Loucy (cell line): Measurements from ENCODE around the gene NKPD1.

Experiments used
- H2AFZ ChIP-seq: fragments of 200-600 bp; sonication (generic); 2 replicates; pipeline ENCODE4 v1.6.0; 2016; ENCODE audit warnings: antibody characterized with exemption, mild to moderate bottlenecking, low read length, moderate library complexity
- H3F3A ChIP-seq: fragments of 200-600 bp; 2 replicates; pipeline ENCODE4 v1.6.0; 2016; ENCODE audit warnings: antibody characterized with exemption, low read depth, mild to moderate bottlenecking
- H3K27me3 ChIP-seq: fragments of 200-600 bp; sonication (generic); 2 replicates; pipeline ENCODE4 v1.6.1; 2014; ENCODE audit warnings: low read length, mild to moderate bottlenecking; ENCODE audit not compliant: insufficient read depth, poor library complexity, severe bottlenecking
- H3K36me3 ChIP-seq: fragments of 200-600 bp; sonication (generic); 2 replicates; pipeline ENCODE4 v1.6.1; 2016; ENCODE audit warnings: low read length; ENCODE audit not compliant: insufficient read depth
- H3K4me1 ChIP-seq: fragments of 200-600 bp; sonication (generic); 2 replicates; pipeline ENCODE4 v1.5.1; 2014; ENCODE audit warnings: low read length, mild to moderate bottlenecking; ENCODE audit not compliant: insufficient read depth, poor library complexity, severe bottlenecking
- H3K4me2 ChIP-seq: fragments of 200-600 bp; sonication (generic); 2 replicates; pipeline ENCODE4 v1.6.0; 2014; ENCODE audit warnings: antibody characterized with exemption, low read length, low read depth, mild to moderate bottlenecking; ENCODE audit not compliant: poor library complexity, severe bottlenecking
- H3K4me3 ChIP-seq: fragments of 200-600 bp; sonication (generic); 2 replicates; pipeline ENCODE4 v1.5.1; 2014; ENCODE audit warnings: low read length, mild to moderate bottlenecking, mixed read lengths; ENCODE audit not compliant: poor library complexity, severe bottlenecking
- H3K79me2 ChIP-seq: fragments of 200-600 bp; sonication (generic); 2 replicates; pipeline ENCODE4 v1.6.1; 2014; ENCODE audit warnings: low read length; ENCODE audit not compliant: insufficient read depth
- H3K9ac ChIP-seq: fragments of 200-600 bp; sonication (generic); 2 replicates; pipeline ENCODE4 v1.6.0; 2014; ENCODE audit warnings: mild to moderate bottlenecking, low read depth, low read length, moderate library complexity; ENCODE audit not compliant: poor library complexity, severe bottlenecking
- H3K9me2 ChIP-seq: fragments of 200-600 bp; sonication (generic); replicated peaks from 2 replicates; pipeline ENCODE4 v1.6.1; 2016; ENCODE audit warnings: low read depth, low read length, mixed read lengths
- H3K9me3 ChIP-seq: fragments of 200-600 bp; sonication (generic); 2 replicates; pipeline ENCODE4 v1.6.1; 2014; ENCODE audit warnings: mild to moderate bottlenecking, antibody characterized with exemption, low read length, low read depth; ENCODE audit not compliant: insufficient read depth
- H4K20me1 ChIP-seq: fragments of 200-600 bp; sonication (generic); 2 replicates; pipeline ENCODE4 v1.6.0; 2014; ENCODE audit warnings: antibody characterized with exemption, low read length, mild to moderate bottlenecking; ENCODE audit not compliant: insufficient read depth, poor library complexity, severe bottlenecking
- EZH2phosphoT487 ChIP-seq: fragments of 200-600 bp; IDR thresholded peaks from 2 replicates; pipeline ENCODE4 v1.6.1; 2018; ENCODE audit warnings: antibody characterized with exemption, mild to moderate bottlenecking, moderate library complexity, borderline replicate concordance
- TF ChIP-seq, protein P1 (sequence below): fragments of 200-600 bp; sonication (generic); conservative IDR thresholded peaks from 2 replicates; pipeline ENCODE4 v1.5.1; 2014; ENCODE audit warnings: mild to moderate bottlenecking, antibody characterized with exemption, low read length

NKPD1 gene

DNA sequence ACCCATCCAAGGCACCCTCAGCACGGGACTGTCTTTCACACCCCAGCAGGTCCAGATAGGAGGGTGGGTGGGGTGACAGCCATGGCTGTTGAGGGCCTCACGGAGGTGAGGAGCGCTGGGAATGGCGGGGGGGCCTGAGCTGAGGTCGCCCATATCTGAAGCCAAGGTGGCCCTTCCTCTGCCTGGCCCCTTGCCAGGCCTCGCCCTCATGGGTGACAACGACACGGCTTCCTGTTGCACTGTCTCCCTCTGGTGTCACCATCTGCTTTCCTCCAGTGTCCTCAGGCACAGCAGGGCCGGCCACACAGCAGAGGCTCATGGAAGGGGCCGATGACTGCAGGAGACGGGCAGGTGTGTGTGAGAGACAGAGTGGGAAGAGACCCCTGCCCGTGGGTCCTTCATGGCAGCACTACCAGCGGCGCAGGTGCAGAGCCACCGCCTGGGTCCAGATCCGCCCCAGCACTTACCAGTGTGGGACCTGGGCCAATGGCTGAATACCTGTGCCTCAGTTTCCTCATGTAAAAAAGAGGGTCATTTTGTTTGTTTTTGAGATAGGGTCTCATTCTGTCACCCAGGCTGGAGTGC lies 8.1 kb upstream of the NKPD1 start:
- Histone ChIP-seq H3K36me3 (no peaks in the 10 kb centered on the region), H2AFZ (no peak overlapping the region), H3K4me3 (no peak overlapping the region), H3K9ac (no peak overlapping the region), H3K9me2 (no peaks in the 10 kb centered on the region), H3K79me2 (no peaks in the 10 kb centered on the region), H4K20me1 (no peaks in the 10 kb centered on the region), H3F3A (no peaks in the 10 kb centered on the region), H3K4me1 (peaks cover 22% of the 10 kb centered on the region), H3K4me2 (no peak overlapping the region), H3K9me3 (no peaks in the 10 kb centered on the region), H3K27me3 (no peaks in the 10 kb centered on the region)
- TF ChIP-seq, protein P1, sequence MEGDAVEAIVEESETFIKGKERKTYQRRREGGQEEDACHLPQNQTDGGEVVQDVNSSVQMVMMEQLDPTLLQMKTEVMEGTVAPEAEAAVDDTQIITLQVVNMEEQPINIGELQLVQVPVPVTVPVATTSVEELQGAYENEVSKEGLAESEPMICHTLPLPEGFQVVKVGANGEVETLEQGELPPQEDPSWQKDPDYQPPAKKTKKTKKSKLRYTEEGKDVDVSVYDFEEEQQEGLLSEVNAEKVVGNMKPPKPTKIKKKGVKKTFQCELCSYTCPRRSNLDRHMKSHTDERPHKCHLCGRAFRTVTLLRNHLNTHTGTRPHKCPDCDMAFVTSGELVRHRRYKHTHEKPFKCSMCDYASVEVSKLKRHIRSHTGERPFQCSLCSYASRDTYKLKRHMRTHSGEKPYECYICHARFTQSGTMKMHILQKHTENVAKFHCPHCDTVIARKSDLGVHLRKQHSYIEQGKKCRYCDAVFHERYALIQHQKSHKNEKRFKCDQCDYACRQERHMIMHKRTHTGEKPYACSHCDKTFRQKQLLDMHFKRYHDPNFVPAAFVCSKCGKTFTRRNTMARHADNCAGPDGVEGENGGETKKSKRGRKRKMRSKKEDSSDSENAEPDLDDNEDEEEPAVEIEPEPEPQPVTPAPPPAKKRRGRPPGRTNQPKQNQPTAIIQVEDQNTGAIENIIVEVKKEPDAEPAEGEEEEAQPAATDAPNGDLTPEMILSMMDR, result no peak
- TF ChIP-seq EZH2phosphoT487, result no peak

DNA sequence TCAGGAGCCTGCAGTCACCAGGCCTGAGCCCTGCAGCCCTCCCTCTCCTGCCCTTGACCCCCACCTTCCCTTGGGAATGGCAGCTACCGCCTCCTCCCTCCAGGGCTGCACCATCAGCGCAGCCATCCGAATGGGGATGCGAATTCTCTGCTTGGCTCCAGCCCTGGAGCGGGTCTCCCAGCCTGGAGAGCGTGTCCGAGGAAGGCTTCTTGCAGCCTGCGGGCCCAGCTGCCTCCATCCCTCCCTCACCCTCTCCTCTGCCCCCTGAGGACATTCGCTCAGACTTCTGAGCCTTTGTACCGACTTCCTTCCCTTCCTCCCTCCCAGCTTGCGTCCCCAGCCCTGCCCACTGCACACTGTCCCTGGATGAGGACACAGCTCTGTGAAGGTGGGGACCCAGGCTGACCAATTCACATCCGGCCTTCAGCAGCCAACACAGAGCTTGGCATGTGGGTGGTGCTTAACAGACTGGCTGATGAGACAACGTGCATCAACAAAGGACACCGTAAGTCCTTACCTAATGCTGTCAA lies 6.0 kb upstream of the NKPD1 start:
- Histone ChIP-seq H4K20me1 (no peaks in the 10 kb centered on the region), H3K9me2 (no peaks in the 10 kb centered on the region), H3K4me2 (no peak overlapping the region), H3K9ac (no peak overlapping the region), H3K79me2 (no peaks in the 10 kb centered on the region), H2AFZ (no peak overlapping the region), H3K9me3 (no peaks in the 10 kb centered on the region), H3K36me3 (no peaks in the 10 kb centered on the region), H3K27me3 (no peaks in the 10 kb centered on the region), H3F3A (no peaks in the 10 kb centered on the region), H3K4me3 (no peak overlapping the region), H3K4me1 (peaks cover 7% of the 10 kb centered on the region)
- no peak for TF ChIP-seq EZH2phosphoT487
- TF ChIP-seq, protein P1, result no peak

- H4K20me1 ChIP-seq, result no peaks in the 10 kb centered on the region
- no peak overlapping the region for H3K4me3 ChIP-seq
- no peaks in the 10 kb centered on the region for H3K9me3 ChIP-seq
- H3K9ac ChIP-seq, result no peak overlapping the region
- no peak overlapping the region for H3K4me2 ChIP-seq
- H3F3A ChIP-seq, result no peaks in the 10 kb centered on the region
- H3K36me3 ChIP-seq, result no peaks in the 10 kb centered on the region
- H2AFZ ChIP-seq, result no peak overlapping the region
- no peak for TF ChIP-seq EZH2phosphoT487
- TF ChIP-seq, protein P1, result no peak
- H3K4me1 ChIP-seq, result no peaks in the 10 kb centered on the region
- no peaks in the 10 kb centered on the region for H3K79me2 ChIP-seq
- no peaks in the 10 kb centered on the region for H3K27me3 ChIP-seq
- no peaks in the 10 kb centered on the region for H3K9me2 ChIP-seq
Measured at GRCh38 chr19:45164577-45165335, 4.0 kb upstream of the NKPD1 start.
